Keratinocyte (primary cell): ENCODE data around the gene CCDC88A. TPM values are rescaled to one million over a fixed set of nuclear protein-coding genes. Genes with fewer than 3 reads are reported as not detected.

Experiments
- DNase-seq: peaks from one replicate; pipeline ENCODE4 v3.0.0-alpha.2; 2011; ENCODE audit warnings: low read depth, missing footprints, low spot score
- FAIRE-seq: peaks from 2 replicates; lab custom pipeline; 2011; peaks lifted over from hg19 to GRCh38; lab: Jason Lieb, UNC
- H2AFZ ChIP-seq: 2 replicates; pipeline ENCODE4 v1.6.0; 2012; ENCODE audit warnings: low read length, control low read depth, inconsistent platforms; ENCODE audit not compliant: control insufficient read depth
- H3K27ac ChIP-seq: 2 replicates; pipeline ENCODE4 v1.5.1; 2011; ENCODE audit warnings: low read length; ENCODE audit not compliant: control insufficient read depth, insufficient read depth
- H3K27me3 ChIP-seq: 3 replicates; pipeline ENCODE4 v1.6.0; 2011; ENCODE audit warnings: low read length; ENCODE audit not compliant: control insufficient read depth, insufficient read depth; ENCODE audit errors: extremely low read depth
- H3K36me3 ChIP-seq, 2 experiments: 2 replicates in 1 of 2; 3 replicates in 1 of 2; pipeline ENCODE4 v1.5.1; 2011; ENCODE audit warnings: low read length in 2 of 2, mild to moderate bottlenecking in 1 of 2; ENCODE audit not compliant: control insufficient read depth in 2 of 2, insufficient read depth in 2 of 2; ENCODE audit errors: extremely low read depth in 1 of 2
- H3K4me1 ChIP-seq: 3 replicates; pipeline ENCODE4 v1.5.1; 2011; ENCODE audit warnings: low read length; ENCODE audit not compliant: control insufficient read depth, insufficient read depth; ENCODE audit errors: extremely low read depth
- H3K4me2 ChIP-seq: 3 replicates; pipeline ENCODE4 v1.6.0; 2011; ENCODE audit warnings: low read depth, low read length; ENCODE audit not compliant: control insufficient read depth, insufficient read depth; ENCODE audit errors: extremely low read depth
- H3K4me3 ChIP-seq, 3 experiments: fragments of 200-600 bp in 1 of 3; sonication (generic) in 1 of 3; 2 replicates in 2 of 3; 3 replicates in 1 of 3; pipeline ENCODE4 v1.5.1; 2011 to 2016; ENCODE audit warnings: low read length in 3 of 3, mild to moderate bottlenecking in 3 of 3, control low read depth in 2 of 3, inconsistent platforms in 1 of 3, low read depth in 1 of 3, mixed read lengths in 1 of 3, mixed run types in 1 of 3, moderate library complexity in 1 of 3; ENCODE audit not compliant: control insufficient read depth in 2 of 3, insufficient read depth in 2 of 3; ENCODE audit errors: extremely low read depth in 1 of 3
- H3K79me2 ChIP-seq: 2 replicates; pipeline ENCODE4 v1.6.0; 2012; ENCODE audit warnings: low read length; ENCODE audit not compliant: control insufficient read depth, insufficient read depth
- H3K9ac ChIP-seq: 3 replicates; pipeline ENCODE4 v1.6.0; 2011; ENCODE audit warnings: low read length; ENCODE audit not compliant: control insufficient read depth, insufficient read depth; ENCODE audit errors: extremely low read depth
- H3K9me1 ChIP-seq: 3 replicates; pipeline ENCODE4 v1.6.0; 2011; ENCODE audit warnings: low read length; ENCODE audit not compliant: control insufficient read depth, insufficient read depth; ENCODE audit errors: extremely low read depth
- H3K9me3 ChIP-seq: 2 replicates; pipeline ENCODE4 v1.5.1; 2012; ENCODE audit warnings: low read depth, low read length; ENCODE audit not compliant: control insufficient read depth
- H4K20me1 ChIP-seq: 3 replicates; pipeline ENCODE4 v1.6.0; 2011; ENCODE audit warnings: low read length; ENCODE audit not compliant: control insufficient read depth, insufficient read depth; ENCODE audit errors: extremely low read depth
- EZH2 ChIP-seq: IDR thresholded peaks from one replicate; pipeline ENCODE4 v1.6.1; 2012; ENCODE audit warnings: inconsistent platforms, mild to moderate bottlenecking, low read length, moderate library complexity
- dilution Hi-C: fragments of 300-500 bp; cut with MboI; formaldehyde crosslinking; loops from one replicate; pipeline ENCODE4 v1.7.0; 2020; ENCODE audit warnings: low sequenced_read_pairs; ENCODE audit not compliant: extremely low pct_ligation_motif_present
- polyA plus RNA-seq, 5 experiments: library from polyadenylated mRNA; depleted of rRNA in 3 of 5; stranded (reverse) in 3 of 5; stranded (forward) in 1 of 5; unstranded in 1 of 5; fragments of >200 nt; gene quantifications; 1 replicate in 1 of 5; 2 replicates in 3 of 5; 3 replicates in 1 of 5; pipeline versions ENCODE4 v1.2.1 to v1.2.3, GENCODE V29; 2011 to 2012; ENCODE audit warnings: missing spikeins in 2 of 5, low read depth in 1 of 5, low replicate concordance in 1 of 5
- TF ChIP-seq, protein P1 (sequence below), 3 experiments: IDR thresholded peaks in 1 of 3; conservative IDR thresholded peaks in 1 of 3; optimal IDR thresholded peaks in 1 of 3; 2 replicates in 2 of 3; 3 replicates in 1 of 3; pipeline versions ENCODE3 to v1.5.1; 2011; ENCODE audit warnings: low read length in 3 of 3, mild to moderate bottlenecking in 3 of 3, moderate library complexity in 2 of 3, control low read depth in 1 of 3, inconsistent platforms in 1 of 3; ENCODE audit not compliant: insufficient read depth in 2 of 3; ENCODE audit errors: extremely low read depth in 1 of 3

The CCDC88A gene
- polyA plus RNA-seq, 1 donor (not counting 4 experiments of a cell fraction or from before 2014, with no cell fraction given) = 21.3 TPM

DNA sequence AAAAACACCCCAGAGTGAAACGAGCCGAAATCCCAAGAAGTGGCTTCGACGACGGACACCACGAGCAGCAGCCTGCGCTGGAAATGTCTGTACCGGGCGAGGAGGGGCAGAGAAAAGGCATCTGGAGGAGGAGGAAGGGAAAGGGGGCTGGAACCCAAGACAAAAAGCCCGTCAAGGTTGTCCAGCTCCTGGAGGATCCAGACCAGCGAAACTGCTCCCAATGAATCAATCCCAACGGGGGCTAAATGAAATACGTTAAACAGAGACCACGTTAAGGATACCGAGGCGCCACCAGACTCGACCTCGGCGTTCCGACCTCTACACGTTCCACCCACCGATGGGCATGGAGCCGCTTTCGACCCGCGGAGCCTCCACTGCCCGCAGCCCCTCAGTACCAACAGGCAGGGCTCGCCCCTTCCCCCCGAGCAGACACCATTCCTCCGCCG is 400 bp downstream of the CCDC88A start:
- Histone ChIP-seq H3K4me1 (no peaks in the 10 kb centered on the region), H2AFZ (peak overlapping the region; percentile 94), H3K9ac (peak overlapping the region; percentile 85), H3K36me3 (no peaks in the 10 kb centered on the region), H3K4me3 (peak overlapping the region; percentile 72 to 95 (median 93)), H3K9me1 (no peaks in the 10 kb centered on the region), H3K27ac (peak overlapping the region; percentile 73), H3K79me2 (peaks cover 28% of the 10 kb centered on the region), H3K9me3 (no peaks in the 10 kb centered on the region), H3K27me3 (no peaks in the 10 kb centered on the region), H3K4me2 (peak overlapping the region; percentile 84), H4K20me1 (no peaks in the 10 kb centered on the region)
- FAIRE-seq = no peak
- no peak for DNase-seq
- no peak for TF ChIP-seq EZH2
- TF ChIP-seq, protein P1, sequence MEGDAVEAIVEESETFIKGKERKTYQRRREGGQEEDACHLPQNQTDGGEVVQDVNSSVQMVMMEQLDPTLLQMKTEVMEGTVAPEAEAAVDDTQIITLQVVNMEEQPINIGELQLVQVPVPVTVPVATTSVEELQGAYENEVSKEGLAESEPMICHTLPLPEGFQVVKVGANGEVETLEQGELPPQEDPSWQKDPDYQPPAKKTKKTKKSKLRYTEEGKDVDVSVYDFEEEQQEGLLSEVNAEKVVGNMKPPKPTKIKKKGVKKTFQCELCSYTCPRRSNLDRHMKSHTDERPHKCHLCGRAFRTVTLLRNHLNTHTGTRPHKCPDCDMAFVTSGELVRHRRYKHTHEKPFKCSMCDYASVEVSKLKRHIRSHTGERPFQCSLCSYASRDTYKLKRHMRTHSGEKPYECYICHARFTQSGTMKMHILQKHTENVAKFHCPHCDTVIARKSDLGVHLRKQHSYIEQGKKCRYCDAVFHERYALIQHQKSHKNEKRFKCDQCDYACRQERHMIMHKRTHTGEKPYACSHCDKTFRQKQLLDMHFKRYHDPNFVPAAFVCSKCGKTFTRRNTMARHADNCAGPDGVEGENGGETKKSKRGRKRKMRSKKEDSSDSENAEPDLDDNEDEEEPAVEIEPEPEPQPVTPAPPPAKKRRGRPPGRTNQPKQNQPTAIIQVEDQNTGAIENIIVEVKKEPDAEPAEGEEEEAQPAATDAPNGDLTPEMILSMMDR (optimal IDR thresholded peaks at IDR 0.05 in 1 of 3, IDR thresholded peaks at IDR 0.05 in 1 of 3, conservative IDR thresholded peaks at IDR 0.05 in 1 of 3; ENCODE audit: extremely low read depth in 1 of 3, insufficient read depth in 2 of 3, low read length in 3 of 3) = no peak
- dilution Hi-C loops = no loop called here

DNA sequence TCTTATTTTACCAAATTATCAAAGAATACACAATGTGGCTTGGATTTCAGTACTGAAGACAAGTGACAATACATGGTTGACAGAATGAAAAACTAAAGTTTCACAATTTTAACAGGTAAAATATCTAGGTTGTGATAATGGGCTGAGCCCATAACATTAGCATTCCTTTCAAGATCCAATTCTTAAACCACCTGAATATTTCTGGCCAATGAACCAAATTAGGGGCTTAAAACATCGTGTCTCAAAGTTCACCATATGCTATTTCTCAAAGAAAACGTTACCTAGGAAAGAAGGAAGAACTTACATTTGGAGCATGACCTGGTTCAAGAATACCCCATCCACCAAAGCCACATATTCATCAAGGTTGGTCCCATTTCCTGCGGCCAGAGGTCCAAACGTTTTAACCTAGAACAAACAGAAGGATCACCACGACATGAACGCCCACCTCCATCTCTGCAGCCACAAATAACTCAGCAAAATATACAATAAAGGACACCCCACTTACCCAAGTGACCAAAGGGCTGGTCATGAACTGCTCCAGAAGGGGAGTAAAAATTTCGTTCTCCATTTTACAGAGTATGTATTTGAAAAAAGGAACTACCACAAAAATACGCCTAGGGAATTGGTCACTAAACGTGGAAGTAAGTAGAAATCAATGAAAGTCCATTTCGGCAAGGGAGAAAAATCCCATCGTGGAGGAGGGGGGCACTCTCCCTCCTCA is 984 bp downstream of the CCDC88A start:
- dilution Hi-C loops = no loop called here
- Histone ChIP-seq H3K36me3 (no peaks in the 10 kb centered on the region), H3K4me1 (no peaks in the 10 kb centered on the region), H3K9me1 (no peaks in the 10 kb centered on the region), H3K27me3 (no peaks in the 10 kb centered on the region), H3K4me2 (peak overlapping the region; percentile 84), H3K9me3 (no peaks in the 10 kb centered on the region), H3K27ac (peak overlapping the region; percentile 73), H3K9ac (peak overlapping the region; percentile 85), H3K79me2 (peaks cover 28% of the 10 kb centered on the region), H2AFZ (peak overlapping the region; percentile 94), H3K4me3 (peak overlapping the region; percentile 72 to 95 (median 93)), H4K20me1 (no peaks in the 10 kb centered on the region)
- TF ChIP-seq, protein P1 (optimal IDR thresholded peaks at IDR 0.05 in 1 of 3, IDR thresholded peaks at IDR 0.05 in 1 of 3, conservative IDR thresholded peaks at IDR 0.05 in 1 of 3; ENCODE audit: extremely low read depth in 1 of 3, insufficient read depth in 2 of 3, low read length in 3 of 3) = no peak
- TF ChIP-seq EZH2 = no peak
- DNase-seq (no peak), FAIRE-seq (no peak)
